Vagina (tissue), 2 donors: ENCODE data around the gene TMEM171.

ENCODE experiments used
- CTCF ChIP-seq, 3 experiments: fragments of 450-650 bp in 2 of 3; fragments of 200-600 bp in 1 of 3; sonication (generic) in 1 of 3; IDR thresholded peaks; one replicate each; pipeline ENCODE4 v1.5.1; 2017 to 2019; ENCODE audit warnings: antibody characterized with exemption in 3 of 3, mild to moderate bottlenecking in 2 of 3, moderate library complexity in 2 of 3
- POLR2A ChIP-seq, 2 donors: fragments of 450-650 bp; IDR thresholded peaks; one replicate each; pipeline ENCODE4 v1.6.1; 2017; ENCODE audit warnings: antibody characterized with exemption in 2 of 2, mild to moderate bottlenecking in 2 of 2, moderate library complexity in 2 of 2
- POLR2AphosphoS5 ChIP-seq, 2 donors: sonication (generic); formaldehyde crosslinking; IDR thresholded peaks; one replicate each; pipeline ENCODE4 v1.9.0; 2017; ENCODE audit warnings: antibody characterized with exemption in 2 of 2, mild to moderate bottlenecking in 2 of 2, low read depth in 1 of 2; ENCODE audit not compliant: insufficient read depth in 1 of 2

GRCh38 chr5:73174100-73174815, 53.9 kb downstream of the TMEM171 start:
- TF ChIP-seq CTCF (IDR thresholded peaks at IDR 0.05) (no peak), POLR2AphosphoS5 (IDR thresholded peaks at IDR 0.05; ENCODE audit: insufficient read depth in 1 of 2, low read depth in 1 of 2) (no peak), POLR2A (IDR thresholded peaks at IDR 0.05) (no peak)
